Renal pelvis (tissue), 3 donors: ENCODE results near the gene RBM4. TPM values are rescaled to one million over a fixed set of nuclear protein-coding genes. Genes with fewer than 3 reads are reported as not detected.

Experiments
- polyA plus RNA-seq, 3 donors: library from polyadenylated mRNA; unstranded; fragments of 120-200 nt; gene quantifications; one replicate each; pipeline ENCODE4 v1.2.1, GENCODE V29; 2013; ENCODE audit not compliant: insufficient read length in 3 of 3

The RBM4 gene
- polyA plus RNA-seq, 3 donors, result 251 to 282 (median 270) TPM

Other genes starting within 250 kb of the RBM4 start
- gene NPAS4, start 217.7 kb upstream of the RBM4 start, polyA plus RNA-seq, result under 1 TPM; 0.10 to 0.35 (median 0.13) TPM
- 10 to 100 TPM; 65.9 to 89.6 (median 85.9) TPM for gene MRPL11, start 199.9 kb upstream of the RBM4 start, polyA plus RNA-seq
- gene PELI3, start 171.8 kb upstream of the RBM4 start, polyA plus RNA-seq, result 1 to 10 TPM; 5.9 to 7.0 (median 6.2) TPM
- gene DPP3, start 158.3 kb upstream of the RBM4 start, polyA plus RNA-seq, result 10 to 100 TPM; 26.2 to 29.4 (median 27.5) TPM
- gene BBS1, start 128.1 kb upstream of the RBM4 start, polyA plus RNA-seq, result 100 to 1,000 TPM in 1 of 3 donors, 10 to 100 TPM in 2; 69.6 to 103 (median 93.6) TPM
- 10 to 100 TPM; 10.3 to 11.3 (median 10.4) TPM for gene ZDHHC24, start 92.7 kb upstream of the RBM4 start, polyA plus RNA-seq
- gene ACTN3, start 91.8 kb upstream of the RBM4 start, polyA plus RNA-seq, result under 1 TPM; 0.32 to 0.67 (median 0.43) TPM
- gene CTSF, start 70.1 kb upstream of the RBM4 start, polyA plus RNA-seq, result 100 to 1,000 TPM in 1 of 3 donors, 10 to 100 TPM in 2; 83.8 to 108 (median 93.4) TPM
- under 1 TPM; 0.31 to 0.37 (median 0.36) TPM for gene CCDC87, start 45.6 kb upstream of the RBM4 start, polyA plus RNA-seq
- 10 to 100 TPM; 57.6 to 74.5 (median 69.1) TPM for gene CCS, start 45.5 kb upstream of the RBM4 start, polyA plus RNA-seq
- 10 to 100 TPM; 77.2 to 97.2 (median 92.4) TPM for gene RBM14, start 22.1 kb upstream of the RBM4 start, polyA plus RNA-seq
- gene RBM4B, start 39.2 kb downstream of the RBM4 start, polyA plus RNA-seq, result 10 to 100 TPM; 60.9 to 80.4 (median 76.6) TPM
- gene SPTBN2, start 90.5 kb downstream of the RBM4 start, polyA plus RNA-seq, result 10 to 100 TPM; 52.7 to 71.6 (median 56.2) TPM
- gene RCE1, start 204.7 kb downstream of the RBM4 start, polyA plus RNA-seq, result 10 to 100 TPM; 25.4 to 34.2 (median 33.5) TPM
- 10 to 100 TPM; 21.8 to 30.7 (median 27.3) TPM for gene LRFN4, start 218.4 kb downstream of the RBM4 start, polyA plus RNA-seq